Mononuclear cell (primary cell): ENCODE results near the gene BBS1. TPM values are rescaled to one million over a fixed set of nuclear protein-coding genes. Genes with fewer than 3 reads are reported as not detected.
"Not testable (repeated sequence)": the region's sequence is repeated elsewhere in the genome, so short reads cannot be mapped to it uniquely, and the experiment has no call there.

Experiments
- H3K27me3 ChIP-seq: 2 replicates; pipeline ENCODE4 v1.6.0; 2011; ENCODE audit warnings: low read length, control low read depth; ENCODE audit not compliant: insufficient read depth
- H3K4me1 ChIP-seq: 2 replicates; pipeline ENCODE4 v1.5.1; 2011; ENCODE audit warnings: mild to moderate bottlenecking, low read length, control low read depth; ENCODE audit not compliant: insufficient read depth
- H3K4me3 ChIP-seq: 2 replicates; pipeline ENCODE4 v1.5.1; 2011; ENCODE audit warnings: mild to moderate bottlenecking, low read length, moderate library complexity
- H3K9me3 ChIP-seq: 2 replicates; pipeline ENCODE4 v1.5.1; 2011; ENCODE audit warnings: low read depth, mild to moderate bottlenecking, control low read depth, low read length
- total RNA-seq: library from RNA; depleted of rRNA; stranded (reverse); fragments of >200 nt; gene quantifications from one replicate; pipeline ENCODE4 v1.2.3, GENCODE V29; 2012

Gene BBS1
- total RNA-seq, 1 donor, result 12.6 TPM

GRCh38 chr11:66563832-66564231 lies 53.4 kb downstream of the BBS1 start:
- Histone ChIP-seq H3K9me3 (no peaks in the 10 kb centered on the region), H3K27me3 (peaks cover 6% of the 10 kb centered on the region), H3K4me3 (no peak overlapping the region), H3K4me1 (peaks cover 15% of the 10 kb centered on the region)

GRCh38 chr11:66564538-66564937 lies 54.1 kb downstream of the BBS1 start:
- H3K4me1 ChIP-seq, result peaks cover 14% of the 10 kb centered on the region
- H3K4me3 ChIP-seq, result no peak overlapping the region
- peaks cover 9% of the 10 kb centered on the region for H3K27me3 ChIP-seq
- H3K9me3 ChIP-seq, result no peaks in the 10 kb centered on the region

DNA sequence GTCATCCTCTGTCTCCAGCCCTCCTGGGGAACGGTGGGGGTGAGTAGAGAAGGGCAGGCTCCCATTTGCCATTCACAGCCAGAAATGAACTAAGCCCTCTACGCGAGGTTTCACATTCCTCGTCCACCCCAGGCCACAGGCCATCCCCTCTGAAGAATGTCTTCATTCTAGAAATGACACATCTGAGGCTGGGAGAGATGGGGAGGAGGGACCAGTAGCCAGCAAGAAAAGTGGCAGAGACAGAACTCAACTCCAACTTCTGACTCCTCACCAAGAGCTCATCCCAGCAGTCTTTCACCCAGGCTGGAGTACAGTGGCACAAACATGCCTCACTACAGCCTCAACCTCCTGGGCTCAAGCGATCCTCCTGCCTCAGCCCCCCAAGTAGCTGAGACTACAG lies 54.5 kb downstream of the BBS1 start:
- Histone ChIP-seq H3K9me3 (no peaks in the 10 kb centered on the region), H3K4me3 (no peak overlapping the region), H3K27me3 (peaks cover 9% of the 10 kb centered on the region), H3K4me1 (peaks cover 14% of the 10 kb centered on the region)

DNA sequence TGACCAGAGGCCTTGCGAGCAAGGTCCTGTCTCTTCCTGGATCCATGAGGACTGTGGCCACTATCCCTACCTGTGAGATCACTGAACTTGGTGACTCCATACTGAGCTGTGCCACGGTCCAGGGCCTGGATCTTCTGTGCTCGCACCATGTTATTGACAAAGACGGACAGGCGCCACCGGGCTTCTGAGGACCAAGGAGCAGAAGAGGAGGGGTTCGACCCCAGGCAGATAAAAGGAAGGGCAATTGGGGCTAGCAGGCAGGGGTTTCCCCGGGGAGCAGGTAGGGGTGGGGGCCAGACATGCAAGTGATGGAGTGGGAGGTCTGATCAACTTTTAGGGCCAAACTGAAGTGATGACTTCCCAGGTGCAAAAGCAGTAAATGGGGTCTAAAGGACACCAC lies 55.8 kb downstream of the BBS1 start:
- H3K4me1 ChIP-seq, result peaks cover 14% of the 10 kb centered on the region

DNA sequence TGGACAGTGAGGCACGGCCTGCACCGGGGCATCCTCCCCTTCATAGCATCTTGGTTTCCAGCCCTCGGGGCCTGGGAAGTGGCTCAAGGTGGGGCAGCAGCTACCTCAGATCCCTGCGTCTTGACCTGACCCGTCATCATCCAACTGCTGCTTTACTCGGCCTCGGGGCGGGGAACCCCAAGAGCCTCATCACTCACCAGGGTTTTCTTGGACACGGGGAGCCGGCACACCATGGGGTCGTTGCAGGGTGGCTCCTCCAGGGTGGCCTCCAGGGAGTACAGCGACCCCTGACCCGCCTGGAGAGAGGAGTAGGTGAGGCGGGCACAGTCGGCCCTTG lies 57.3 kb downstream of the BBS1 start:
- Histone ChIP-seq H3K4me1 (peaks cover 14% of the 10 kb centered on the region), H3K27me3 (peaks cover 9% of the 10 kb centered on the region), H3K9me3 (no peaks in the 10 kb centered on the region), H3K4me3 (peak overlapping the region; percentile 45)

More for the DNA sequence above, 55.8 kb downstream of the BBS1 start:
- H3K27me3 ChIP-seq, result peaks cover 9% of the 10 kb centered on the region
- no peak overlapping the region for H3K4me3 ChIP-seq
- no peaks in the 10 kb centered on the region for H3K9me3 ChIP-seq

- peak within 1 kb of the TSS; percentile 45 for H3K4me3 ChIP-seq
- H3K4me1 ChIP-seq, result peaks cover 14% of the 10 kb centered on the region
- no peaks in the 10 kb centered on the region for H3K9me3 ChIP-seq
- peaks cover 9% of the 10 kb centered on the region for H3K27me3 ChIP-seq
These were observed 57.9 kb downstream of the BBS1 start, which contains the start of gene CTSF for GRCh38 chr11:66568124-66568916. TSS of gene CTSF (minus strand) at chr11:66568606. CDS start at chr11:66568486, 120 bp downstream.

- peaks cover 14% of the 10 kb centered on the region for H3K4me1 ChIP-seq
- H3K4me3 ChIP-seq, result no peak overlapping the region
- H3K27me3 ChIP-seq, result peaks cover 9% of the 10 kb centered on the region
- H3K9me3 ChIP-seq, result no peaks in the 10 kb centered on the region
These were observed 58.6 kb downstream of the BBS1 start for GRCh38 chr11:66569076-66569475.

DNA sequence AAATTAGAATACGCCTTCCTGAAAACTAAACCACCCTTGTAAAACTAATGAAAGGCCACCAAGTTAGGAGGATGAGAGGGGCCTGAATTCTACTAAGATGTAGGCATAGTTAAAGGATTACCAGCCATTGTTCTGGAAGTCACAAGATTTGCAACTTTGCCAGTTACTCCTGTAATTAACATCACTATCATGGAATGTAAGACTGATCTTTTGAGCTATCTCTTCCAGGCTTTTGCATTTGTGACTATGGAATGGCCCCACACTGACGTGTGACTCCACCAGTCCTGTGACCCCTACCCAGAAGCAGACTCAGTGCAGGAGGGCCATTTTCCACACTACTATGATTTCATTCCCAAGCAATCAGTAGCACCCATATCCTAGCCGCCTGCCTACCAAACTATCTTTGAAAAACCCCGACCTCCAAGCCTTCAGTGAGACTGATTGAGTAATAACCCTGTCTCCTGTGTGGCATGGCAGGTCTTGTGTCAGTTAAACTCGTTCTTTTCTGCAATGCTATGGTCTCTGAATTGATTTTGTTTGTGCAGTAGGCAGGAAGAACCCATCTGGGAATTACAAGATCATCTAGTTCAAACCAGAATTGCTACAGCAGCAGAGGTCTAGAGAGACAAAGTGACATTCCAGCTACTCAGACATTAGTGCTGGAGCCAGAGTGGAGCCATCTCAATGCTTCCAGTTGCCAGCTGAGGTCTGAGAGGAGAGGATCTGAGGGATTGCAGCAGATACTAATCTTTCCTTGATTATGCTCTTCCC lies 59.8 kb downstream of the BBS1 start:
- Histone ChIP-seq H3K4me3 (no peak overlapping the region), H3K9me3 (no peaks in the 10 kb centered on the region), H3K27me3 (peaks cover 9% of the 10 kb centered on the region)

GRCh38 chr11:66570850-66571180 lies 60.4 kb downstream of the BBS1 start:
- H3K4me1 ChIP-seq, result peaks cover 14% of the 10 kb centered on the region
- H3K4me3 ChIP-seq, result no peak overlapping the region

More for the DNA sequence above, 59.8 kb downstream of the BBS1 start:
- peaks cover 14% of the 10 kb centered on the region for H3K4me1 ChIP-seq

GRCh38 chr11:66579017-66579606 lies 68.7 kb downstream of the BBS1 start:
- Histone ChIP-seq H3K4me3 (no peak overlapping the region), H3K4me1 (peaks cover 6% of the 10 kb centered on the region), H3K9me3 (no peaks in the 10 kb centered on the region), H3K27me3 (no peaks in the 10 kb centered on the region)

More at GRCh38 chr11:66570850-66571180, 60.4 kb downstream of the BBS1 start:
- peaks cover 9% of the 10 kb centered on the region for H3K27me3 ChIP-seq
- no peaks in the 10 kb centered on the region for H3K9me3 ChIP-seq

- no peaks in the 10 kb centered on the region for H3K27me3 ChIP-seq
- no peak overlapping the region for H3K4me3 ChIP-seq
- H3K4me1 ChIP-seq, result peaks cover 6% of the 10 kb centered on the region
- H3K9me3 ChIP-seq, result no peaks in the 10 kb centered on the region
These were observed 70.4 kb downstream of the BBS1 start for GRCh38 chr11:66580803-66581202.

- peaks cover 6% of the 10 kb centered on the region for H3K4me1 ChIP-seq
- H3K4me3 ChIP-seq, result no peak overlapping the region
- no peaks in the 10 kb centered on the region for H3K27me3 ChIP-seq
- H3K9me3 ChIP-seq, result no peaks in the 10 kb centered on the region
These were observed 70.8 kb downstream of the BBS1 start for GRCh38 chr11:66581261-66581660.

- H3K9me3 ChIP-seq, H3K27me3 ChIP-seq, H3K4me3 ChIP-seq, H3K4me1 ChIP-seq: not testable (repeated sequence)
These were observed 72.2 kb downstream of the BBS1 start for GRCh38 chr11:66582565-66583147.
